B cell (primary cell): Measurements from ENCODE around the gene ACP1. TPM values are rescaled to one million over a fixed set of nuclear protein-coding genes. Genes with fewer than 3 reads are reported as not detected.
A peak's percentile ranks its signal among the peaks of the same experiment; 100 is the strongest.

Experiments used
- ATAC-seq: fragments of 200-7000 bp; cut with Tn5 transposase; one replicate; pipeline ENCODE4 v1.10.0; 2021; ENCODE audit warnings: low read depth, mild to moderate bottlenecking, moderate number of reproducible peaks, moderate library complexity
- CTCF ChIA-PET: fragments of 350-600 bp; sonication (Branson Sonifier 250); formaldehyde crosslinking; loops from one replicate; lab custom pipeline; 2021; ENCODE audit warnings: antibody characterized with exemption, inconsistent platforms; lab: Charles Lee
- POLR2A ChIA-PET: fragments of 350-600 bp; sonication (Branson Sonifier 250); formaldehyde crosslinking; loops from one replicate; lab custom pipeline; 2021; ENCODE audit warnings: antibody characterized with exemption; lab: Charles Lee
- DNase-seq: peaks from one replicate; pipeline ENCODE4 v3.0.0; 2013
- H2AFZ ChIP-seq: 2 replicates; pipeline ENCODE4 v1.6.1; 2012; ENCODE audit warnings: mild to moderate bottlenecking, low read depth, low read length; ENCODE audit not compliant: insufficient read depth, poor library complexity, severe bottlenecking
- H3K27ac ChIP-seq, 2 donors: 1 replicate in 1 of 2; 2 replicates in 1 of 2; pipeline ENCODE4 v1.5.1; 2012 to 2013; ENCODE audit warnings: low read length in 2 of 2, mild to moderate bottlenecking in 2 of 2, moderate library complexity in 1 of 2
- H3K27me3 ChIP-seq, 4 experiments: fragments of 200-600 bp in 1 of 4; sonication (generic) in 1 of 4; replicated peaks in 1 of 4; 1 replicate in 2 of 4; 2 replicates in 2 of 4; pipeline versions ENCODE4 v1.6.1 to v1.7.0; 2013 to 2016; ENCODE audit warnings: low read length in 3 of 4, mild to moderate bottlenecking in 2 of 4, mixed read lengths in 1 of 4, moderate library complexity in 1 of 4; ENCODE audit not compliant: insufficient read depth in 4 of 4, control insufficient read depth in 3 of 4; ENCODE audit errors: control extremely low read depth in 1 of 4
- H3K36me3 ChIP-seq, 2 experiments: replicated peaks in 1 of 2; 1 replicate in 1 of 2; 2 replicates in 1 of 2; pipeline versions ENCODE4 v1.6.1 to v1.7.1; 2013; ENCODE audit warnings: low read length in 1 of 2; ENCODE audit not compliant: insufficient read depth in 2 of 2, control insufficient read depth in 1 of 2; ENCODE audit errors: control extremely low read depth in 1 of 2, extremely low read depth in 1 of 2
- H3K4me1 ChIP-seq, 2 donors: fragments of 200-600 bp in 1 of 2; sonication (generic) in 1 of 2; 1 replicate in 1 of 2; 2 replicates in 1 of 2; pipeline versions ENCODE4 v1.5.1 to v1.6.1; 2013 to 2017; ENCODE audit warnings: low read length in 2 of 2; ENCODE audit not compliant: control insufficient read depth in 2 of 2, insufficient read depth in 2 of 2
- H3K4me2 ChIP-seq: replicated peaks from 2 replicates; pipeline ENCODE3; 2012; ENCODE audit warnings: mild to moderate bottlenecking, low read depth, low read length; ENCODE audit not compliant: poor library complexity, severe bottlenecking
- H3K4me3 ChIP-seq, 5 experiments: fragments of 200-600 bp in 1 of 5; sonication (generic) in 1 of 5; 1 replicate in 3 of 5; 2 replicates in 2 of 5; pipeline versions ENCODE4 v1.5.1 to v1.7.0; 2011 to 2016; ENCODE audit warnings: low read length in 4 of 5, mild to moderate bottlenecking in 4 of 5, low read depth in 2 of 5, control low read depth in 1 of 5, moderate library complexity in 1 of 5; ENCODE audit not compliant: insufficient read depth in 1 of 5; ENCODE audit errors: control extremely low read depth in 1 of 5, extremely low read depth in 1 of 5
- H3K79me2 ChIP-seq: fragments of 200-600 bp; sonication (generic); one replicate; pipeline ENCODE4 v1.6.0; 2016; ENCODE audit warnings: low read length; ENCODE audit not compliant: control insufficient read depth, insufficient read depth
- H3K9ac ChIP-seq: fragments of 200-600 bp; sonication (generic); 2 replicates; pipeline ENCODE4 v1.6.1; 2017; ENCODE audit warnings: mild to moderate bottlenecking, low read length, moderate library complexity
- H3K9me3 ChIP-seq, 3 donors: one replicate each; pipeline versions ENCODE4 v1.6.1 to v1.7.1; 2013; ENCODE audit warnings: low read length in 2 of 3; ENCODE audit not compliant: control insufficient read depth in 2 of 3, insufficient read depth in 1 of 3; ENCODE audit errors: control extremely low read depth in 1 of 3
- H4K20me1 ChIP-seq: 2 replicates; pipeline ENCODE4 v1.6.0; 2012; ENCODE audit warnings: mild to moderate bottlenecking, low read length; ENCODE audit not compliant: insufficient read depth, control insufficient read depth, poor library complexity, severe bottlenecking
- H3K27ac Mint-ChIP-seq: one replicate; pipeline ENCODE4 v1.8.0; 2021; ENCODE audit warnings: mixed read lengths
- H3K27me3 Mint-ChIP-seq: one replicate; pipeline ENCODE4 v1.8.0; 2021; ENCODE audit warnings: mixed read lengths
- H3K4me1 Mint-ChIP-seq: one replicate; pipeline ENCODE4 v1.8.0; 2021; ENCODE audit warnings: mixed read lengths
- H3K4me3 Mint-ChIP-seq: one replicate; pipeline ENCODE4 v1.8.0; 2021; ENCODE audit warnings: mixed read lengths
- H3K9me3 Mint-ChIP-seq: one replicate; pipeline ENCODE4 v1.8.0; 2022; ENCODE audit warnings: mixed read lengths; ENCODE audit not compliant: insufficient read depth
- EZH2 ChIP-seq: IDR thresholded peaks from 2 replicates; pipeline ENCODE4 v1.6.1; 2012; ENCODE audit warnings: borderline replicate concordance, low read depth, mild to moderate bottlenecking, moderate library complexity, low read length; ENCODE audit not compliant: insufficient read depth, poor library complexity, severe bottlenecking
- WGBS: methylation state at CpG from one replicate; pipeline ENCODE4 v1.1.5; 2013; ENCODE audit warnings: missing lambda C conversion rate; ENCODE audit not compliant: insufficient coverage; 5-methylcytosine and 5-hydroxymethylcytosine counted together
- intact Hi-C: fragments of 100-400 bp; cut with micrococcal nuclease; formaldehyde crosslinking; loops from one replicate; pipeline ENCODE4 v1.10.0; 2022
- polyA plus RNA-seq: library from polyadenylated mRNA; depleted of rRNA; stranded (reverse); fragments of >200 nt; gene quantifications from 2 replicates; pipeline ENCODE4 v1.2.3, GENCODE V29; 2012
- total RNA-seq, 2 donors: library from RNA; stranded (reverse); fragments of 120-200 nt in 1 of 2; gene quantifications; 1 replicate in 1 of 2; 2 replicates in 1 of 2; pipeline versions ENCODE4 v1.2.3 to v1.2.4, GENCODE V29; 2013 to 2022
- TF ChIP-seq, protein P1 (sequence below): fragments of 200-600 bp; IDR thresholded peaks from one replicate; pipeline ENCODE4 v1.8.0; 2022; ENCODE audit warnings: antibody characterized with exemption, mild to moderate bottlenecking

The ACP1 gene
- total and polyA plus RNA-seq, 2 donors (not counting 1 experiment from before 2014, with no cell fraction given): 70.2 to 87.8 TPM

DNA sequence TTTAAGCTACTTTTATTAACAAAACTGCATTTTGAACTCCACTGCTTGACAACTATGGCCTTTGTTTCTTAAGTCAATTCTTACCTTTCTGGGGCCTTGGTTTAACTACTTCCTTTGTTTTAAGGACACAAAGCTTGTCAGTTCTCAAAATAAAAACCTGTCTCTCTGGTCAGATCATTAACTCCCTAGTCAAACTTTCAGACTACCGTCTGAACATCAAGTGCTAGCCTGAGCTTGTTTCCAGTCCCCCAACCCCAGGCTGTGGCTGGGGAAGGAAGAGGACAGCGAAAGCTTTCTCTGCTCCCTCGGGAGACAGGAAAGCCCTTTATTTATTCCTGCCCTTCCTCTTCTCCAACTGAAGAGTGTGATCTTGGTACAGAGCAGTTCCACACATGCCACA, 2.6 kb upstream of the ACP1 start:
- no peaks in the 10 kb centered on the region for H3K27me3 ChIP-seq
- H3K27ac ChIP-seq: no peak overlapping the region
- no peak overlapping the region for H3K4me2 ChIP-seq
- Mint-ChIP-seq H3K27ac (no peak overlapping the region), H3K9me3 (peaks cover 2% of the 10 kb centered on the region), H3K4me1 (peaks cover 28% of the 10 kb centered on the region), H3K27me3 (no peaks in the 10 kb centered on the region), H3K4me3 (peak overlapping the region; percentile 26)
- TF ChIP-seq, protein P1, sequence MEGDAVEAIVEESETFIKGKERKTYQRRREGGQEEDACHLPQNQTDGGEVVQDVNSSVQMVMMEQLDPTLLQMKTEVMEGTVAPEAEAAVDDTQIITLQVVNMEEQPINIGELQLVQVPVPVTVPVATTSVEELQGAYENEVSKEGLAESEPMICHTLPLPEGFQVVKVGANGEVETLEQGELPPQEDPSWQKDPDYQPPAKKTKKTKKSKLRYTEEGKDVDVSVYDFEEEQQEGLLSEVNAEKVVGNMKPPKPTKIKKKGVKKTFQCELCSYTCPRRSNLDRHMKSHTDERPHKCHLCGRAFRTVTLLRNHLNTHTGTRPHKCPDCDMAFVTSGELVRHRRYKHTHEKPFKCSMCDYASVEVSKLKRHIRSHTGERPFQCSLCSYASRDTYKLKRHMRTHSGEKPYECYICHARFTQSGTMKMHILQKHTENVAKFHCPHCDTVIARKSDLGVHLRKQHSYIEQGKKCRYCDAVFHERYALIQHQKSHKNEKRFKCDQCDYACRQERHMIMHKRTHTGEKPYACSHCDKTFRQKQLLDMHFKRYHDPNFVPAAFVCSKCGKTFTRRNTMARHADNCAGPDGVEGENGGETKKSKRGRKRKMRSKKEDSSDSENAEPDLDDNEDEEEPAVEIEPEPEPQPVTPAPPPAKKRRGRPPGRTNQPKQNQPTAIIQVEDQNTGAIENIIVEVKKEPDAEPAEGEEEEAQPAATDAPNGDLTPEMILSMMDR: no peak
- TF ChIP-seq EZH2: no peak
- ATAC-seq: no peak
- WGBS: no CpG with 5 or more reads among the region's 3 CpGs
- peaks cover 23% of the 10 kb centered on the region for H3K79me2 ChIP-seq
- no peak overlapping the region for H2AFZ ChIP-seq
- H4K20me1 ChIP-seq: peaks cover 5% of the 10 kb centered on the region
- H3K9me3 ChIP-seq: peaks cover 0 to 2% (median 0%) of the 10 kb centered on the region in 3 donors
- H3K36me3 ChIP-seq: peaks cover 0 to 3% of the 10 kb centered on the region in 2 experiments
- H3K4me1 ChIP-seq: peaks cover 21 to 22% of the 10 kb centered on the region in 2 donors
- no peak overlapping the region for H3K9ac ChIP-seq
- H3K4me3 ChIP-seq: no peak overlapping the region
- DNase-seq: no peak
- CTCF ChIA-PET: interaction anchor here (1.6 kb wide), 1 partner anchor 16 kb away, joined by 7 read pairs; no protein-coding TSS in a partner anchor
- intact Hi-C loops: loop anchor here (10.0 kb wide), 1 partner anchor 203 kb away; no protein-coding TSS in a partner anchor
- POLR2A ChIA-PET: no interaction called here

DNA sequence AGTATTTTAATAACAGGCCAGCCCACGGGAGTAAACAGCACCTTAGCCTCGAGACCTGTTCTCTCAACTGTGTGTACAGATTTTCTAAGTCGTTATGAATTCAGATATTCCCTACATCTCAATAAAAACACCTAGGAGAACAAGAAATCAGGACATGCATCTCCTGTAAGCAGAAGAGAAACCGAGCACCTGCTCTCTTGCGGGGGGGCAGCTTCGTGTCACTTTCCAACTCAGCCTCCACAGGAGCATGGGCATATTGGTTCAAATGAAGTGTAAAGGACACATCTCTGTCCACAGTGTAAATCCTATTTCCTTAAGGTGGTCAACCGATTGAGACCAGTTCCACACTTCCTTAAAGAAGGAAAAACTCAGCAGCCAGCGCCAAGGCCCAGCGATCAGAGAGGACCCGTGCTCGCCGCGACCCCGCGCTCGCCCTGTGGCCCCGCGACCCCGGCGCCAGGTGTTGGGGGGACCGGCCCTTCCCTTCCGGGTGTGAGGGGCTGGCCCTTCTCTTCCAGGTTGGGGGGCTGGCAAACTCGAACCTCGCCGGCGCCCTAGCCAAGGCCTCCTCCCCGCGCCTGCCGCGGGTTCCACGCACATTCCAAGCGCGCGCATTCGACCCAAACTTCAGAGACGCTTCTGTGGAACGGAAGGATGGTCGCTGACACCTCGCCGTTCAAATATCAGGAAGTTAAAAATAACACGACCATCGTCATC, 1.6 kb upstream of the ACP1 start:
- peak overlapping the region; percentile 90 for H3K9ac ChIP-seq
- peaks cover 0 to 3% of the 10 kb centered on the region in 2 experiments for H3K36me3 ChIP-seq
- no peak for TF ChIP-seq EZH2
- TF ChIP-seq, protein P1: no peak
- WGBS: 74% methylated on average over 35 of the region's 42 CpGs
- intact Hi-C loops: loop anchor here (10.0 kb wide), 1 partner anchor 202 kb away; no protein-coding TSS in a partner anchor
- peaks cover 21 to 22% of the 10 kb centered on the region in 2 donors for H3K4me1 ChIP-seq
- ChIA-PET POLR2A (interaction anchor here (0.5 kb wide), 1 partner anchor 167 kb away, joined by 3 read pairs; no protein-coding TSS in a partner anchor), CTCF (no interaction called here)
- peaks cover 2% of the 10 kb centered on the region for H3K9me3 Mint-ChIP-seq
- H3K9me3 ChIP-seq: peaks cover 0 to 2% (median 0%) of the 10 kb centered on the region in 3 donors
- peaks cover 15% of the 10 kb centered on the region for H4K20me1 ChIP-seq
- DNase-seq: peak; percentile 24
- no peaks in the 10 kb centered on the region for H3K27me3 Mint-ChIP-seq
- peaks cover 35% of the 10 kb centered on the region for H3K4me1 Mint-ChIP-seq
- no peaks in the 10 kb centered on the region for H3K27me3 ChIP-seq
- H3K27ac ChIP-seq: peak overlapping the region in 1 of 2 donors; percentile 75
- peak overlapping the region; percentile 92 for H2AFZ ChIP-seq
- H3K4me2 ChIP-seq: peak overlapping the region; percentile 98
- ATAC-seq: no peak
- peak overlapping the region; percentile 63 for H3K27ac Mint-ChIP-seq
- peaks cover 34% of the 10 kb centered on the region for H3K79me2 ChIP-seq
- H3K4me3 ChIP-seq: peak overlapping the region in 4 of 5 experiments; percentile 81 to 93 (median 86)
- H3K4me3 Mint-ChIP-seq: peak overlapping the region; percentile 97
